ENCODE measurements around the gene USP48.

USP48 gene

DNA sequence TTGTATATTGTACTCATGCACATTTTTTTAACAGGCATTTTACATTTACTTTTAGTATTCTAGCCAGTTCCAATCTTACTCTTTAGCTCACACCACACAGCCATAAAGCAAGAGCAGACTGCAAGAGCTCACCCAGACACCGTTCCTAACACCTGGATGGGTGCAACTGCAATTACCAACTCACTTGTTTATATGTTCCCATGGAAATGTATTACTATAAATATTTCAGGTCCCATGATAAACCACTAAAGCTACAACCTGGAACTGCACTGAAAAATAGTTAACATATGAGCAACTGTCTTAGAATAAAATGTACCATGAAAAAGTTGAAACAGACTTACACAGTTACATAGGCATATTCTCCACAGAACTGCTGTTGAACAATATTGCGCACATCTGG is 30.8 kb downstream of the USP48 start:
- no peak for DNase-seq (ENCODE audit: low spot score)
- TF ChIP-seq, protein P1, sequence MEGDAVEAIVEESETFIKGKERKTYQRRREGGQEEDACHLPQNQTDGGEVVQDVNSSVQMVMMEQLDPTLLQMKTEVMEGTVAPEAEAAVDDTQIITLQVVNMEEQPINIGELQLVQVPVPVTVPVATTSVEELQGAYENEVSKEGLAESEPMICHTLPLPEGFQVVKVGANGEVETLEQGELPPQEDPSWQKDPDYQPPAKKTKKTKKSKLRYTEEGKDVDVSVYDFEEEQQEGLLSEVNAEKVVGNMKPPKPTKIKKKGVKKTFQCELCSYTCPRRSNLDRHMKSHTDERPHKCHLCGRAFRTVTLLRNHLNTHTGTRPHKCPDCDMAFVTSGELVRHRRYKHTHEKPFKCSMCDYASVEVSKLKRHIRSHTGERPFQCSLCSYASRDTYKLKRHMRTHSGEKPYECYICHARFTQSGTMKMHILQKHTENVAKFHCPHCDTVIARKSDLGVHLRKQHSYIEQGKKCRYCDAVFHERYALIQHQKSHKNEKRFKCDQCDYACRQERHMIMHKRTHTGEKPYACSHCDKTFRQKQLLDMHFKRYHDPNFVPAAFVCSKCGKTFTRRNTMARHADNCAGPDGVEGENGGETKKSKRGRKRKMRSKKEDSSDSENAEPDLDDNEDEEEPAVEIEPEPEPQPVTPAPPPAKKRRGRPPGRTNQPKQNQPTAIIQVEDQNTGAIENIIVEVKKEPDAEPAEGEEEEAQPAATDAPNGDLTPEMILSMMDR (IDR thresholded peaks at IDR 0.05; ENCODE audit: extremely low read depth, missing control alignments), result no peak

DNA sequence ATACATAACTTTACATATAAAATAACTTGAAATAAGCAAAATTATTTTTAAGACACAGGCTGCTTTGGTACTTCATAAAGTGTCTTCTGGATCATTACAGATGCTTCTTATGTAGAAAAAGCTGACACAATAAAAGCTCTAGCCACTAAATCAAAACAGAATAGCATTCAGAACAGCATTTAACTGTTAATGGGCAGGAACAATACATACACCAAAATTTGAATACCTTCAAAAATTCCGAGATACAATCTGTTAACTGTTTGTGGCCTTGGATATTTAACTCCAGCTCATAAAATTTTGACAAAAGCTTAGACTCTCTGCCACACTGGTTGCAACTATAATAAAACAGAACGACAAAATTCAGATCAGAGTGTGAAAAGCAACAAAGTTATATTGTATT is 31.7 kb downstream of the USP48 start:
- TF ChIP-seq, protein P1 (IDR thresholded peaks at IDR 0.05; ENCODE audit: extremely low read depth, missing control alignments), result no peak
- no peak for DNase-seq (ENCODE audit: low spot score)

- TF ChIP-seq, protein P1 (IDR thresholded peaks at IDR 0.05; ENCODE audit: extremely low read depth, missing control alignments), result no peak
- no peak for DNase-seq (ENCODE audit: low spot score)
Measured at GRCh38 chr1:21750841-21751240, 32.1 kb downstream of the USP48 start.

DNA sequence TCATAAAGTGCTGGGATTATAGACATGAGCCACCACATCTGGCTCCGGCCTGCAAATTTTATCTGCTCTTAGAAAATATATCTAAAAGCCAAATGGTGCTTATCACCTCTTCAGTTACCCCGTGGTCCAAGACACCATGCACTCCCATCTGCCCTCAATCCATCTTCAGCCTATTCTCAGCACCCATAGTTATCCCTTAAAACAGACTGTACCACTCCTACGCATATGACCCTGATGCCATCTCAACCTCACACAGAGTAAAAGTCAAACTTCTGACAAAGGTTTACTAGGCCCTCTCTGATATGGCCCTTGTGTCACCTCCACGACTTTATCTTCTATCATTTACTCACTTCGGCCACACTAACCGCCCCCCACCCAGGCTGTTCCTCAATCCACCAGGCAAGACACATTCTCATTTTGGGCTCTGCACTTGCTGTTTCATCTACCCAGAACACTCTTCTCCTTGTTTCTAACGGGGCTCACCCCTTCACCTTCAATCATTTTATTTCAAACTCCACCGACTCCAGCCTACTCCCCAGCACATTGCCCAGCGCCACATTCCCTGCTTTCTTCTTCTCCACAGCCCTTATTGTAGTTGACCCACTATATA is 33.0 kb downstream of the USP48 start:
- no peak for DNase-seq (ENCODE audit: low spot score)
- TF ChIP-seq, protein P1 (IDR thresholded peaks at IDR 0.05; ENCODE audit: extremely low read depth, missing control alignments), result no peak

- TF ChIP-seq, protein P1 (IDR thresholded peaks at IDR 0.05; ENCODE audit: extremely low read depth, missing control alignments), result no peak
- DNase-seq (ENCODE audit: low spot score), result no peak
Measured at GRCh38 chr1:21749109-21749508, 33.8 kb downstream of the USP48 start.

- TF ChIP-seq, protein P1 (IDR thresholded peaks at IDR 0.05; ENCODE audit: extremely low read depth, missing control alignments), result no peak
- DNase-seq (ENCODE audit: low spot score), result no peak
Measured at GRCh38 chr1:21743476-21743875, 39.5 kb downstream of the USP48 start.

- DNase-seq (ENCODE audit: low spot score), result peak; percentile 14
- TF ChIP-seq, protein P1 (IDR thresholded peaks at IDR 0.05; ENCODE audit: extremely low read depth, missing control alignments), result no peak
Measured at GRCh38 chr1:21742578-21742977, 40.4 kb downstream of the USP48 start.

Data from GM20000 (cell line).